Activated CD4-positive, alpha-beta T cell treated with anti-CD3 and anti-CD28 coated beads, Interleukin-2, Interleukin-4, amounts not matched to agents 100 ng/mL and 50 ng/mL, durations not matched to agents 16 hours and 8 hours (primary cell): ENCODE measurements around the gene TRAF3IP1.
"Not testable (repeated sequence)": the region's sequence is repeated elsewhere in the genome, so short reads cannot be mapped to it uniquely, and the experiment has no call there.

Source experiments
- DNase-seq: peaks from one replicate; pipeline ENCODE4 v3.0.0-alpha.2; 2020; ENCODE audit warnings: low spot score

Gene TRAF3IP1, protein sequence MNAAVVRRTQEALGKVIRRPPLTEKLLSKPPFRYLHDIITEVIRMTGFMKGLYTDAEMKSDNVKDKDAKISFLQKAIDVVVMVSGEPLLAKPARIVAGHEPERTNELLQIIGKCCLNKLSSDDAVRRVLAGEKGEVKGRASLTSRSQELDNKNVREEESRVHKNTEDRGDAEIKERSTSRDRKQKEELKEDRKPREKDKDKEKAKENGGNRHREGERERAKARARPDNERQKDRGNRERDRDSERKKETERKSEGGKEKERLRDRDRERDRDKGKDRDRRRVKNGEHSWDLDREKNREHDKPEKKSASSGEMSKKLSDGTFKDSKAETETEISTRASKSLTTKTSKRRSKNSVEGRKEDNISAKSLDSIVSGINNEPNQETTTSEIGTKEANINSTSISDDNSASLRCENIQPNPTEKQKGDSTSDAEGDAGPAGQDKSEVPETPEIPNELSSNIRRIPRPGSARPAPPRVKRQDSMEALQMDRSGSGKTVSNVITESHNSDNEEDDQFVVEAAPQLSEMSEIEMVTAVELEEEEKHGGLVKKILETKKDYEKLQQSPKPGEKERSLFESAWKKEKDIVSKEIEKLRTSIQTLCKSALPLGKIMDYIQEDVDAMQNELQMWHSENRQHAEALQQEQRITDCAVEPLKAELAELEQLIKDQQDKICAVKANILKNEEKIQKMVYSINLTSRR

DNA sequence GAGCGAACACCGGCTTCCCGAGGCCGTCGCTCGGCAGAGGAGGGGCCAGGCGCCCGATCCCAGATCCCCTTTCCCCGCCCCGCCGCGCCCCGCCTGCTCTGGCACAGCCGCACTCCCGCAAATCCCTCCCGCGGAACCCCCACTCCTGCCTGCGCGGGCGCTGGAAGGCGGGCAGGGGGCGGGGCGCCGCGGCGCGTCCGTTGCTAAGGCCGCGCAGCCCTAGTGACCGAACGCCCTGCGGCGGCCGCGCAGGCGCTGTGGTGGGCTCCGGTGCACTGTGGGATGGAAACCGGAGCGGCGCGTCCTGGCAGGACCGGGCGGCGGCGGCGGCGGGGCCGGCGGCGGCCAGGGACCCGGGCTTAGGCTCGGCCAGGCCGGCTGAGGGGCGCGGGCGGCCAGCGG is at the start of gene TRAF3IP1:
Gene TRAF3IP1 (plus strand): TSS at position 273 of the 402 bp plus-strand sequence. CDS start 145 bp downstream, outside the sequence.
- DNase-seq = peak; percentile 85

DNA sequence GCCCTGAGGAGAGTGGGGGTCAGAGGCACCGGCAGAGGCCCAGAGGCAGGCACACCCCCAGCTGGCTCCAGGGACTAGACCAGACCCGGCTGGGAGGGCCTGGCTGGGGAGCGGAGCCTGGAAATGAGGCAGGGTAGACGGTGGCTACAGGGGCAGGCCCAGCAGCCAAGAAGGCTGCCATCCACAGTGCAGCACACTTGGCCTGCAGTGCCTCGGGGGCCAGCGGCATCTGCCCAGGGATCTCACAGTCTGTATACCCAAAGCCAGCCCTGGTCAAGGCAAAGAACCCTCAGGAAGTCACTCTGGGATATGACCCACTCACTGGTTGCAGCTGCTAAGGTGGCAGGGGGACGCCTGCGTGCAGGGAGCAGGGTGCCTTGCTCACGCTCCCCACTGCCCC is 49.7 kb upstream of the TRAF3IP1 start:
- DNase-seq = no peak

DNA sequence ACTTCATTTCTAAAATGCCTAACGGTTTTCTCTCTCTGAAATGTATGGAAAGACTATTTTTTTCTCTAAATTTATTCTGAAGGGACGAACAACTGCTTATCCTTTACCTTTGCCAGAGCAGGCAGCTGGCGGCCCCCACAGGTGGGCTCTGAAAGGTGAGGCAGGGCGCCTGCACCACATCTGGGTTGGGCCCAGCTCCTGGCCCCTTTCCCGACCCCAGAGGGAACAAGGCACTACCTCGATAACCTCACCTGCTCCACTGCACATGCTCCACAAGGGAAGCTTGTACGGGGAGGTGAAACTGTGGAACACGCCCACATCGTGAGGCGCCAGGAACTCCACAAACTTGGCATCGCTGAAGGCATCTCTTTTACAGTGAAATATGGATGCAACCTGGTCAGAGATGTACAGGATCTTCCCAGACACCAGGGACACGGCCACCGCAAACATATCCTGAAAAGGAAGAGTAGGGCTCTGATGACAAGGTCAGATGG is 49.2 kb upstream of the TRAF3IP1 start:
- DNase-seq = no peak

DNA sequence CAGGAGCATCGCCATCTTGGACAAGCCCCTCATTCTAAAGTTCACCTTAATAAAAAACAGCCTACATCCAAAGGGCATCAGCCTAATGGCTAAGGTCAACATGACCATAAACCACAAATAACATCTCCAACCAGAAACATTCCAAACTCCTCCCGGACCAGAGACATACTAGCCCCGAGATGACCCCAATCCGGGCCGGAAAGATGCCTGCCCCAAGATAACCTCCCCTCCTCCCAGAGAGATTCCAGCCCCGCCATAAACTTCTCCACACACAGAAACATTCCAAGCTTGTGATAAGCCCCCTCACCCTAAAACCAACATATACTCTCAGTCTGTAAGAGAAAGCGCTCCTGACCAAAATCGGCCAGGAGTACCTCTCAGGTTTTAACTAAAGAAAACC is 48.6 kb upstream of the TRAF3IP1 start:
- not testable (repeated sequence) for DNase-seq

DNA sequence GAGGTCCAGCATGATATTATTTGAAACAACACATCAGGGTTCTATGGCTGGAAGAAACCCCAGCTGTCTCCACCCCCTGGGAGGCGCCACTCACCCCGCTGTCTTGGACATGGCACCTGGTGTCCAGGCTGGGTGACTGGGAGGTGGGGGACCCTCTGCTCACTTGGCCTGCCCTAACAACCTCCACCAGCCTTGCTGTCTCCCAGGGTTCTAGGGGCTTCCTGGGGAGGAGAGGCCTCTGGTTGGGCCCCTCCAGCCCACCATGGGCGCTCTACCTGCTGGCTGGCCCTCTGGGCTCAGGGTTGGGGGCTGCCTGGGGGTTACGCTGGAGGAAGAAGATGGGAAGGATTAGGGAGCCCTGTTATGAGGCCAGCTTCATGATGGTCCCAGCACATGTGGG is 48.2 kb upstream of the TRAF3IP1 start:
- DNase-seq = no peak

DNA sequence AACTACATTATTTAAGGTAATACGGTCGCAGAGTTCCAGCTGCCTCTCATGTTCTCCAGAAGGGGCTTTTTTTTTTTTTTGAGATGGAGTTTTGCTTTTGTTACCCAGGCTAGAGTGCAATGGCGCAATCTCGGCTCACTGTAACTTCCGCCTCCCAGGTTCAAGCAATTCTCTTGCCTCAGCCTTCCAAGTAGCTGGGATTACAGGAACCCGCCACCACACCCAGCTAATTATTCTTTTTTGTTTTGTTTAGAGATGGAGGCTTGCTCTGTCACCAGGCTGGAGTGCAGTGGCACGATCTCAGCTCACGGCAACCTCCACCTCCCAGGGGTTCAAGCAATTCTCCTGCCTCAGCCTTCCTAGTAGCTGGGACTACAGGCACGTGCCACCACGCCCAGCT is 46.9 kb upstream of the TRAF3IP1 start:
- DNase-seq = not testable (repeated sequence)

DNA sequence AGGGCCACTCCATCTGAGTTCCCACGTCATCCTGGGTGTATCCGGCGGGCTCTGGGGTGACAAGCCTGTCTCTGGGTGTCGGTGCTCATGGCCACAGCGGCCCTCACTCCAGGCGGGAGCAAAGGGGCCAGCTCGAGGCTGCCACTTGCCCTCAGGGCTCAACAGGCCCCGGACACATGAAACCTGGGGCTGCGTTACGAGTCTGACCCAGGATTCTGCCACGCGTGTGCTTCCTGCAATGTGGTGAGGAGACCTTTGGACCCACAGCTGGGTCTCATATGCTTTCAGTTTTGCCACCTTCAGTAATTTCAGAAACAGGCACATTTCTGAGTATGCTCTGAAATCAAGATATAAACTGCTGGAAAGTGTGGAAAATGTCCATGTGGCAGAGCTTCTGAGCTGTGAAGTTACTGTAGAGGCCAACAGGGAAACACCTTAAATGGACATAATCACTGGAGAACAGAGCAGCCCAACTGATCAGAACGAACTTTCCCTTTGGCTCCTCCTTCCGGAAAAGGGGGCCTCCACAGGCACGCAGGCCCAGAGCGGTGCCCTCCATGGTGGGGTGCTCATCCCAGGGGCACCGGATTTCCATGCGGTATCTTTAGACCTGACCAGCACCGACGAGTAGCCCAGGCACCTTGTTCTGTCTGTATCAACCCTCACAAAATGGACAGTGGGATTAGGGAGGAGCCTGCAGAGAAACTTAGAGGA is 46.0 kb upstream of the TRAF3IP1 start:
- no peak for DNase-seq

DNA sequence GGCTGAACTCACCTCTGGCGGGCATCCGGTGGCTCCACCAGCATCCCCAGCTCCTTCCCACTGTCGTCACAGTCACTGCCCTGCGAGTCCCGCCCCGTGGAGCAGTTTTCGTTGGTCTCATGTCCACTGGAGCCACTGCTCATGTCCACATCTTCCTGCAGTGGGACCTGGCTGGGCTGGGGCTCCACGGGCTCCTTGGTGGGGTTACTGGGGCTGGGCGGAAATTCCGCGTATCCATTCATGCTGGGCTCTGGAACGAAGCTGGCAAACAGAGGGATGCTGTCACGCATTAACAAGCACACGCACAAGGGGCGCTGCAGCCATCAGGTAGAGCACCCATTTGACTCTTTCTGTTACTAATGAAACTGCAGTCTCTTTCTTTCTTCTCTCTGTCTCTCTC is 42.6 kb upstream of the TRAF3IP1 start:
- no peak for DNase-seq

DNA sequence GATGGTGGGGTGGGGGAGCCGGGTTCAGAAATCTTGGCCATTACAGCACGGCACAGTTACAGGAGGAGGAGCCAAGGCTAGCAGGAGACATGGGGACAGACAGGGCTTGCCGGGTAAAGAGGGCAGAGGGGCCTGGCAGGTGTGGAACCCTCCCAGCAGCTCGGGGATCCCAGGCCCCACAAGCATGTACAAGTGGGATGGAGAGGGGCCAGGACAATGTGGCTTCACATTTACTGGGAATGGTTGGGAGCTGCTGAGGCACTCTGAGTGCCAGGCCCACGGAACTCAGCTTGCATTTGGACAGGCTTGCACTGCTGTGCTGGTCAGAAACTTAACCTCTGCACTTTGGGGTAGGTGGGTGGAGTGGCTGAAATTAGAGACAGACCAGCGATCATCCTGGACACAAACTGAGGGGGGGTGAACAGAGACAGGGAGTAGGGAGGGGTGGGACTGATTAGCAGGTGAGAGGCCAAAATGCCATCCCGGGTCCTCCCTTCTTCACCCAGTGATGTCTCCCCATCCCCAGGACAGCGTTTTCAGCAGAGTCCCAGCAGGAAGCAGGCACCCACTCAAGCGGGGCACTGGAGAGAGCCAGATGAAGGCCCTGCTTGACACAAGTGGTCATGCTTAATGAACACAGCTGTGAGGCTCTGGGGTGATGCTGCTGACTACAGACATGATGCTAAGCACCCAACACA is 41.5 kb upstream of the TRAF3IP1 start:
- DNase-seq = no peak

DNA sequence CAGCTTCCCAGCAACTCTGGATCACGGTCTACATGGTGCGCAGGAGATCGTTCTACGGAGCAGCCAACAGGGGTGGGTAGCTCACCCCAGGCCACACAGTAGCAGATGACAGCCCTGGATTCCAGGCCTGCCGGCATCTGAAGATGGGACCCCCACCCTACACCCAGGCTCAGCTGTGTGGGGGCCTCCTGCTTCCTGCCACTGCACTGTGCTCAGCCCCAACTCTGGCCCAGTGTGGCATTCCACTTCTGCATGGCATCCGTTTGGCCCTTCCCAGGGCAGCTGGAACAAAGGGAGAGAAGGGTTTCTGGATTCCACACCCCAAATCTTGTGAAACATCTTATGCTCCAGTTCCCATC is 41.0 kb upstream of the TRAF3IP1 start:
- no peak for DNase-seq

DNA sequence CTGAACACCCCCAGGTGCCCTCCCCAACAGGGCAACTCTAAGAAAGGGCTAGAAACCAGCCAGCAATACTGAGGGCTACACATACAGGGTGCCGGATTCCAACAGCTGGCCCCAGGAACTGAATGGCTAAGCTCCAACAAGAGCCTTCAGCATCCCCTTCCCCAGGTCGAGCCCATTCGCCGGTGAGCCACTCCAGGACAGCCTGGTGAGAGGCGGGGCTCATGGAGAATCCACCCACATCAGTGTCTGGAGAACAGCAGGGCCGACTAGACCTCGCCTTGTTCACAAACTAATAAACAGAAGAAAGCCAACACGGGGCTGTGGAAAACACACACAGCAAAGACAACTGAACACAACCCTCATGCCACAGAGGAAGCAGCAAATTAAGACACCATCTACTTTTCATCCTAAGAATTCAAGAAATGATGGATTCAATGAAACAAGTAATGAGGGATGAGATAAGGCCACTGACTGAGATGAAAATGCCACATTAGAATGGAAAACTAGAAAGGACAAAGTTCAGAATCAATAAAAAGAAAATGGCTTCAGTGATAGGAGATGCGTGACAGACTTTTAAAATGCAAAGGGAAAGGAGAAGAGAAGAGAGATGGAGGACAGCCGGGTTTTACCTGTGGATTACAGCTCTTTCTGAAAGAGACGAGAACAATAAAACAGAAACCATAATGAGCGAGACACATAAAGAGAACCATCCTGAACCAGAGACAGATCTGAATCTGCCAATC is 40.1 kb upstream of the TRAF3IP1 start:
- DNase-seq = no peak

DNA sequence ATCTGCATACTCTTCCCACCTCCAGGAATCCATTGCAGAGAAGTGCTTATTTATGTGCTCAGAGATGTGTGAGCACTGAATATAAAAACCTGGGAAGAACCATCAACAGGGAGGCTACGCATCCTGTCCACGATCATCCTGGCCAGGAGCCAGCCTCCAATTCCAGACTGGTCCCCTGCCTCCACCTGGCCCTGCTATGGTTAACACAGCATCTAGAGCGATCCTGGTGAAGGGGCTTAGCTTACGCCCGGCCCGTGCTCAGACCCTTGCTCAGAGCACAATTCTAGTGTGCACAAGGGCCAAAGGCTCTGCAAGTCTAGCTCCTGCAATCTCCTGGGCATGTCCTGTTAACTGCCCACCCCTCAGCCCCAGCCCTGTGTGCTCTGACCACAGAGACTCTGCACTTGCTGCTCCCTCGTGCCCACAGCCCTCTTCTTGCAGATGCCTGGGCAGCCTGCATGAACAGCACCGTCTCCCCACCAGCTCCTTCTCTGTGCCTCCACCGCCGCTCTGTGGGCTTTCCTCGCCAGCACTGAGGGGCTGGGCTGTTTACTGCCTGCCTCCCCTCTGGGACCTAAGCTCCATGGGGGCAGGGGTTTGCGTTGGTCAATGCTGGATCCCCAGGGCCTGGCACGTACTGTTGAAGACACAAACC is 38.4 kb upstream of the TRAF3IP1 start:
- no peak for DNase-seq

DNA sequence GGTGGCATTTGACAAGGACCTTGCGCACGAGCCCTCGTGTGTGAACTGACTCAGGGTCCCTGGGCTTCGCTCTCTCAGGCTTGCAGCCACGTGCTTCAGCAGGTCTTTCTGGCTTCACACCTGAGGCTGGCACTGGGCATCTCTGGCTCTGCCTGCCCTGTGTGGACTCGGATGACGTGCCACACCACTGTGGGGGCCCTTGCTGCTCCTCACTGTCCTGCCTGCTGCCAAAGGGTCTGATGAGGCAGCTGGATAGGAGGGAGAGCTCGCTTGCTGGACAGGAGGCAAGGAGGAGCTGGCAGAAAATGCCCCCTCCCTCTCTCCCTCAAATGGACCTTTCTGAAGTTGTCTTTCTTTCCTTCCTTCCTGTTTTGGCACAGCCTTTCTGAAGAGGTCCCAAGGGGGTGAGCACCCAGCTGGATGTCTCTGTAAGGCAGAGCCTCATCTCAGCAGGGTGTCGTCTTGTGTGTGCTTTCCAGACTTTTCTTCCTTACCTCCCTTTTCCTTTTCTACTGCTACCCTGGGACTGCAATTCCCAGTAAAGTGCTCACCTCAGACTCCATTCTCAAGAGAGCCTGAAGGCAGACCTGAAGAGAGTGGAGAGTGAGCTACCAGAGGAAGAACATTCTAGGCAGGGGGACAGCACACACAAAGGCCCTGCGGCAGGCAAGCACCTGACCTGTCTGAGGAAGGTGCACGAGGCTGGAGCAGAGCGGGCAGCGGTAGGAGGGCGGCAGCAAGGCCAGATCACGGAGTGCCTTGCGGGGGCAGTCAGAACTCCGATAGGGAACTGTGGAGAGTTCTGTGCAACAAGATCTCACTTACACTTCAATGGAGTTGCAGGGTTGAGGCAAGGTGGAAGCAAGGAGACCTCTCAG is 37.2 kb upstream of the TRAF3IP1 start:
- DNase-seq = no peak

DNA sequence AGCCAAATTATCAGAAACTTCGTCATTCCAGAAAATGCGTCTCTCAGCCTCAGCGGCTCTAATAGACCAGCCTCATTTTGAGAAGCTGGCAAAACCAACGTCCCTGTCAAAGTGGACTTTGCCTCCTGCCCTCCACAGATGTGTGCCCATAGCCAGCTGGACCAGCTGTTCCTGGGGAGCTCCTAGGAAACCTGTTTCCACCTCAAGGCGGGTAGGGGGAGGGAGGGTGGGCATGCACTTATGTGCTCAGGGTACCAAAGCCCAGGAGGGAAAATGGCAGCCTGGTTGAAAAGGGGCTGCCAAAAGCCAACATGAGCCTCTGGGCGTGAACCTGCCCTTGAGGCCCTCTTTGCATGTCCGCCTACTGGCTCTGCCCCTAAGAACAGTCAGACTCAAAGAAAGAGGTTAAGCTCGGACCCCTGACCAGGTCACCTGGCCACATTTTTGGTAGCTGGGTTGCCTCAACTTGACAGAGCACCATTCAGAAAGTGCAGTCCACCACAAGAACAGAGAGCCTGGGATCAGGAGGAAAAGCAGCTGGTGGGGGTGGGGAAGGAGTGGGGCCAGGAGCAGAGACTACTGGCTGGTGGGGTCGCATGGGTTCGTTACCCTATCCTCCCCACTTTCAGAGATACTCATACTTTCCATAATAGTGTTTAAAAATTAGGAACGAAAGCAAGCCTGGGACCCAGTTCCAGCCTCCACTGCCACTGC is 35.4 kb upstream of the TRAF3IP1 start:
- DNase-seq = no peak

DNA sequence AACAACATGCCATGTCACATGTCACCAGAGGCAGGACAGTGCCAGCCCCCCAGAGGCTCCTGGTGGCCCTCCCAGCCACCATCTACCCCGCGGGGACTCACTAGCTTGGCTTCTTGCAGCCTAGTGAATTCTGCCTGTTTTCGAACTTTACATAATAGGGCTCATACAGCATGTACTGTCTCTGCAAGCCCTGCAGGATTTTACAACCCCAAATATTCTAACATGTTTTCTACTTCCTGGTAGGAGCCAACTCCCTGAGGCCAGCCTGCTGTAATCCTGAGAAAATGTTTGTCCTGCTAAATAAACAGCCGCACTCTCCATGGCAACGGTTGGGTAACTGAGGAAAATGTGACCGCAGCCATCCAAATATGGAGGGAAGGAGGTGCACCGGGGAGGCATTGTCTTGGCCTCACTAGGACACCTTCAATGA is 34.6 kb upstream of the TRAF3IP1 start:
- DNase-seq = no peak

DNA sequence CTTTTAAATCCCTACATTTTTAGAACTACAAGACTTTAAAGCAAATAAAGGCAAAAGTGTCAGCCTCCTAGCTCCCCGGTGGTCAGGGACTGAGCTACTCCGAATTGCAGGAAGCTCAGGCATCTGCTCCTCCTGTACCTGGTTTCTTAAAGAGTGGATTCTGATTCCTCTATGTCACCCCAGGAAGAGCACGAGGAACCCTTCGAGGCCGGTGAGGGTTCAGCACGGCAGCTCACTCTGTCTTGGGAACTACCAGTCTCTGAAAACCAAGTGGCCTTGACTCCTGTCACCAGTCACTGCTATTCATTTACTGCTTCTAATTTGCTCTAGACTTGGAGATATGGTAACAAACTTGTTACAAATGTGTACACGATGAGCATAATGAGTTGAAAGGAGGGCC is 34.2 kb upstream of the TRAF3IP1 start:
- no peak for DNase-seq

DNA sequence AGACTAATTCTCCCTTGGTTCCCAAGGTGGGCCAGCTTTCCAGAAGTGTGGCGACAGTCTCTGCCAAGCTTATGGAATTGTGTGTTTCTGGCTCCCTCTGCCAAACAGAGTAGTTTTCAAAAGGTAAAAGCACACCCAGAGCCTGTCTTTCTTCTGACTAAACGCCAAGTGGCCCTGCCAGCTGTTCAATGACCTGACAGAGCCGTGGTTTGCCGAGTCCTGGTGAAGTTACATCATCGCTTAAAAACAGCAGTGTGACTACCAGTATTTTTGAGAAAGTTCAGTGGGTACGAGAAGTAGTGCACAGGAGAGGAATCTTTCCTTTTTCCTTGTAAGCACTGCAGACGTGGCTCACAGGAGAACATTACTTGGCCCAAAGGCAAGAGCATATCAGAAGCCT is 33.8 kb upstream of the TRAF3IP1 start:
- no peak for DNase-seq

DNA sequence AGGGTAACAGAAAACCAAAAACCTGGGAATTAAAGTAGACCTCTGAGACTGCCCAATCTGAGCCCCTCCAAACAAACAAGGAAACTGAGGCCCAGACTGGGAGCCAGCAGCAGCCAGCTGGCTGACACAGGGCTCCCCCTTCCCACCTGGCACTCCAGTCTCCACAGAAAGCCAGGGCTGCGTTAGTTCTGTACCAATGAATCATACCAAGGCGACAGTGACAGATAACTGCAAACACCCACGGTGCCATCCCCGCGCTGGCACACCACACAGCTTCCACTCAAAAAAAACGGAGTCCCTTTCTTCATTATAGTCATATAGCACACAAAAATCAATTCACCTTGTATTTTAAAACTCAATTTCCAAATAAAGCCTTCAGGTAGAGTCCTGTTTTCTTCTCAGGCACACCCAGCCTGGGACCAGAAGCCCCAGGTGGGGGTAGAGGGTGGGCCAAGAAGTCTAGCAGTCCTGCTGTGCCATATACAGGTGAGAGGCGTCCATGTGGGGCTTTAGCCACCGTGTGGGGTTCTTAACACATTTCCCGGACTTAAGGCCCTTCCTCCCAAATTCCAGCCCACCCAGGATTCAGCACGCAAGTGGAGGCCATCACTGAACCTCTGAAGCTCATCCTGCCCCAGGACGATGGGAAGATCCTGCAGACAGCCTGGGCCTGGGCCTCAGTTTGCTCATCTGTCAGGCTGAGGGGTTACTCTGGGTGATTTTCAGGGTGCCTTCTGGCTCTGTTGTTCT is 33.2 kb upstream of the TRAF3IP1 start:
- peak; percentile 30 for DNase-seq
